PC-3 (cell line): ENCODE measurements around the gene RPS6KA2.

Experiments
- CTCF ChIP-seq: fragments of 300-600 bp; sonication (generic); conservative IDR thresholded peaks from 2 replicates; pipeline ENCODE4 v1.5.1; 2017; ENCODE audit warnings: antibody characterized with exemption, low read depth, mild to moderate bottlenecking, low read length
- EZH2phosphoT487 ChIP-seq: fragments of 300-600 bp; sonication (generic); IDR thresholded peaks from 2 replicates; pipeline ENCODE4 v1.6.1; 2018; ENCODE audit warnings: mild to moderate bottlenecking, antibody characterized with exemption, low read length, borderline replicate concordance

DNA sequence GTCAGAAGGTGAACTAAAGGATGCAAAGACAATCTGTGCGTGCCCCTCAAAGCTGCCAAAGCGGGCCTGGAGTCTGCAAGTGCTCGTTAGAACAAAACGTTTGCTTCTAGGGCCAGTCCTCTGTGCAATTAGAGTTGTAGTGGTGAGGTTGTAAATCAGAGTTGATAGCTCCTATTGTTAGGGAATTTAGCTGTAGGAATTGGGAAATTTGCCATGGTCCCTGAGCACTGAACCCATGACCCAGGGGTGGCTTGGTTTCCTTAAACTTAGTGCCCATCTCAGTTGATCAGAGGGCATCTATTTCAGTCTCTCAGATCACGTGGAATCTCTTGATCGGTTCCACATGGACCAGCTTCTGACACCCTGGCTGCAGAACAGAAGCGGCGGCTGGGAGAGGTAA lies 18.8 kb upstream of the RPS6KA2 start:
- no peak for TF ChIP-seq CTCF
- no peak for TF ChIP-seq EZH2phosphoT487
